Loucy (cell line): ENCODE data around the gene GNAO1.

ENCODE experiments used
- H2AFZ ChIP-seq: fragments of 200-600 bp; sonication (generic); 2 replicates; pipeline ENCODE4 v1.6.0; 2016; ENCODE audit warnings: antibody characterized with exemption, mild to moderate bottlenecking, low read length, moderate library complexity
- H3F3A ChIP-seq: fragments of 200-600 bp; 2 replicates; pipeline ENCODE4 v1.6.0; 2016; ENCODE audit warnings: antibody characterized with exemption, low read depth, mild to moderate bottlenecking
- H3K27me3 ChIP-seq: fragments of 200-600 bp; sonication (generic); 2 replicates; pipeline ENCODE4 v1.6.1; 2014; ENCODE audit warnings: low read length, mild to moderate bottlenecking; ENCODE audit not compliant: insufficient read depth, poor library complexity, severe bottlenecking
- H3K36me3 ChIP-seq: fragments of 200-600 bp; sonication (generic); 2 replicates; pipeline ENCODE4 v1.6.1; 2016; ENCODE audit warnings: low read length; ENCODE audit not compliant: insufficient read depth
- H3K4me1 ChIP-seq: fragments of 200-600 bp; sonication (generic); 2 replicates; pipeline ENCODE4 v1.5.1; 2014; ENCODE audit warnings: low read length, mild to moderate bottlenecking; ENCODE audit not compliant: insufficient read depth, poor library complexity, severe bottlenecking
- H3K4me2 ChIP-seq: fragments of 200-600 bp; sonication (generic); 2 replicates; pipeline ENCODE4 v1.6.0; 2014; ENCODE audit warnings: antibody characterized with exemption, low read length, low read depth, mild to moderate bottlenecking; ENCODE audit not compliant: poor library complexity, severe bottlenecking
- H3K4me3 ChIP-seq: fragments of 200-600 bp; sonication (generic); 2 replicates; pipeline ENCODE4 v1.5.1; 2014; ENCODE audit warnings: low read length, mild to moderate bottlenecking, mixed read lengths; ENCODE audit not compliant: poor library complexity, severe bottlenecking
- H3K79me2 ChIP-seq: fragments of 200-600 bp; sonication (generic); 2 replicates; pipeline ENCODE4 v1.6.1; 2014; ENCODE audit warnings: low read length; ENCODE audit not compliant: insufficient read depth
- H3K9ac ChIP-seq: fragments of 200-600 bp; sonication (generic); 2 replicates; pipeline ENCODE4 v1.6.0; 2014; ENCODE audit warnings: mild to moderate bottlenecking, low read depth, low read length, moderate library complexity; ENCODE audit not compliant: poor library complexity, severe bottlenecking
- H3K9me2 ChIP-seq: fragments of 200-600 bp; sonication (generic); replicated peaks from 2 replicates; pipeline ENCODE4 v1.6.1; 2016; ENCODE audit warnings: low read depth, low read length, mixed read lengths
- H3K9me3 ChIP-seq: fragments of 200-600 bp; sonication (generic); 2 replicates; pipeline ENCODE4 v1.6.1; 2014; ENCODE audit warnings: mild to moderate bottlenecking, antibody characterized with exemption, low read length, low read depth; ENCODE audit not compliant: insufficient read depth
- H4K20me1 ChIP-seq: fragments of 200-600 bp; sonication (generic); 2 replicates; pipeline ENCODE4 v1.6.0; 2014; ENCODE audit warnings: antibody characterized with exemption, low read length, mild to moderate bottlenecking; ENCODE audit not compliant: insufficient read depth, poor library complexity, severe bottlenecking
- CTCF ChIP-seq: fragments of 200-600 bp; sonication (generic); conservative IDR thresholded peaks from 2 replicates; pipeline ENCODE4 v1.5.1; 2014; ENCODE audit warnings: mild to moderate bottlenecking, antibody characterized with exemption, low read length
- EZH2phosphoT487 ChIP-seq: fragments of 200-600 bp; IDR thresholded peaks from 2 replicates; pipeline ENCODE4 v1.6.1; 2018; ENCODE audit warnings: antibody characterized with exemption, mild to moderate bottlenecking, moderate library complexity, borderline replicate concordance

Gene GNAO1

GRCh38 chr16:56226187-56226586, 34.9 kb downstream of the GNAO1 start:
- Histone ChIP-seq H3K27me3 (no peaks in the 10 kb centered on the region), H3K79me2 (no peaks in the 10 kb centered on the region), H3K9me2 (no peaks in the 10 kb centered on the region), H3F3A (no peaks in the 10 kb centered on the region), H3K9ac (no peak overlapping the region), H3K4me2 (no peak overlapping the region), H2AFZ (no peak overlapping the region), H3K4me1 (peaks cover 12% of the 10 kb centered on the region), H3K36me3 (no peaks in the 10 kb centered on the region), H3K4me3 (no peak overlapping the region), H4K20me1 (no peaks in the 10 kb centered on the region), H3K9me3 (no peaks in the 10 kb centered on the region)
- no peak for TF ChIP-seq EZH2phosphoT487
- no peak for TF ChIP-seq CTCF

DNA sequence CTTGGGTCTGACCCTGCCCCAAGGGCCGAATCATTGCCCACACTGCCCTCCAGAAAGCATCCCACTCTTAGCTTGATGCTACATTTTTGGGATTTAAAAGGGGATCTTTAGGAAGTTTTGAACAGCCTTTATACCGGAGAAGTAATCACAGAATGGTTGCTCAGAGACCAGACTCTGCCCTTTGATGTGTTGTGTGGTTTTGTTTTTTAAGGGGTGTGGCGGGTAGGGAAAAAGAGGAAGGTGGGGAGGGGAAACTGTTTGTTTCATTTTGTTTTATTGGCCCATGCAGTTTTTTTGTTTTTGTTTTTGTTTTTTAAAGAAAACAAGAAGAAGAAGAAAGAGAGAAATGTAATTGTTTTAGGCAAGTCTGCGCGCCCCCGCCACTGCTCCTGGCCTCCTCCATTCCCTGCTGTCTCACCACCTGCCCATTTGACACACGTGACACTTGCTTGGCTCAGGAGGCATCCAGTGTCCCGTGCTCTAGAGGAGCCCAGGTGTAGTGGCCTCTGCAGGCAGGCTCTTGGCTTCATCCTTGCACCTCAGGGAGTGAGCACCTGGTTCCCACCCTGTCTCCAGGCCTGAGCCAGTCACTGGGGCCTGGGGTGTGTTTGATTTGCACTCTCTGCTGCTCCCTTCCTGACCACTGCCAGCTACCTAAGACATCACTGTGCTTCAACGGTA, 35.7 kb downstream of the GNAO1 start:
- no peaks in the 10 kb centered on the region for H4K20me1 ChIP-seq
- H3K27me3 ChIP-seq, result no peaks in the 10 kb centered on the region
- no peak overlapping the region for H3K4me3 ChIP-seq
- no peak overlapping the region for H2AFZ ChIP-seq
- H3K9me2 ChIP-seq, result no peaks in the 10 kb centered on the region
- H3K79me2 ChIP-seq, result no peaks in the 10 kb centered on the region
- H3F3A ChIP-seq, result no peaks in the 10 kb centered on the region
- H3K9me3 ChIP-seq, result no peaks in the 10 kb centered on the region
- peaks cover 12% of the 10 kb centered on the region for H3K4me1 ChIP-seq
- H3K36me3 ChIP-seq, result no peaks in the 10 kb centered on the region
- TF ChIP-seq CTCF, result no peak
- no peak for TF ChIP-seq EZH2phosphoT487
- no peak overlapping the region for H3K9ac ChIP-seq
- H3K4me2 ChIP-seq, result peak overlapping the region; percentile 19

GRCh38 chr16:56227936-56228335, 36.6 kb downstream of the GNAO1 start:
- Histone ChIP-seq H3K9me2 (no peaks in the 10 kb centered on the region), H3K4me1 (peaks cover 12% of the 10 kb centered on the region), H3K36me3 (no peaks in the 10 kb centered on the region), H3K4me2 (no peak overlapping the region), H3K79me2 (no peaks in the 10 kb centered on the region), H3K9ac (no peak overlapping the region), H4K20me1 (no peaks in the 10 kb centered on the region), H2AFZ (no peak overlapping the region), H3K27me3 (no peaks in the 10 kb centered on the region), H3K9me3 (no peaks in the 10 kb centered on the region), H3F3A (no peaks in the 10 kb centered on the region), H3K4me3 (no peak overlapping the region)
- TF ChIP-seq CTCF (no peak), EZH2phosphoT487 (no peak)
